GM20431 (cell line): ENCODE data around the gene EXOC6.

Experiments used
- in situ Hi-C: fragments of 300-500 bp; cut with MseI, MboI; formaldehyde crosslinking; loops from one replicate; pipeline ENCODE4 v1.15.0; 2020; ENCODE audit warnings: low sequenced_read_pairs; ENCODE audit not compliant: unreplicated experiment

Gene EXOC6

GRCh38 chr10:92830478-92831389 lies 17.6 kb upstream of the EXOC6 start:
- in situ Hi-C loops: no loop called here

- in situ Hi-C loops: no loop called here
Observed at GRCh38 chr10:92832121-92832520, 16.2 kb upstream of the EXOC6 start.

GRCh38 chr10:92832998-92833650 lies 15.2 kb upstream of the EXOC6 start:
- in situ Hi-C loops: no loop called here

DNA sequence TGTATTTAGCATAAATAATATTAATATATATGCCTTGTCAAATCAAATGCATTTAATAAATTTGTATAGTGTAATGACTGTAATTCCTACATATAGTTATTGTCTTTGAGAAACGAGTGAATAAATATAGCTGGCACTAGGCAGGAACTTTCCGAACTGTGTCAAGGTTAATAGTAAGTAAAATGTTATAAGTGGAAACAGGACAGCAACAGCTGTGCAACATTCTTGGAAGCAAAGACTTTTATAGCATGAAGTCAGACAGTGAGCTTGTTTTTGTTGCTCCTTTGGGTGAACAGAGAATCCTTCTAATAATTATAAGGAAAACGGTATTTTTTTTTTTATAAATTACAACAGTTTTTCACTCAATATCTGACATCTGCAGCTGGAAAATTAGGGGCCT lies 14.0 kb upstream of the EXOC6 start:
- in situ Hi-C loops: no loop called here

- in situ Hi-C loops: no loop called here
Observed at GRCh38 chr10:92834986-92835385, 13.3 kb upstream of the EXOC6 start.

GRCh38 chr10:92837456-92837855 lies 10.9 kb upstream of the EXOC6 start:
- in situ Hi-C loops: no loop called here

GRCh38 chr10:92839191-92840085 lies 8.9 kb upstream of the EXOC6 start:
- in situ Hi-C loops: no loop called here

GRCh38 chr10:92844746-92845145 lies 3.6 kb upstream of the EXOC6 start:
- in situ Hi-C loops: no loop called here

GRCh38 chr10:92845921-92846320 lies 2.4 kb upstream of the EXOC6 start:
- in situ Hi-C loops: no loop called here

- in situ Hi-C loops: no loop called here
Observed at GRCh38 chr10:92846344-92846743, 2.0 kb upstream of the EXOC6 start.

- in situ Hi-C loops: no loop called here
Observed at GRCh38 chr10:92846854-92847201, 1.5 kb upstream of the EXOC6 start.

GRCh38 chr10:92847202-92847864 lies 987 bp upstream of the EXOC6 start:
- in situ Hi-C loops: no loop called here

GRCh38 chr10:92848037-92848440 lies 281 bp upstream of the EXOC6 start:
- in situ Hi-C loops: no loop called here

DNA sequence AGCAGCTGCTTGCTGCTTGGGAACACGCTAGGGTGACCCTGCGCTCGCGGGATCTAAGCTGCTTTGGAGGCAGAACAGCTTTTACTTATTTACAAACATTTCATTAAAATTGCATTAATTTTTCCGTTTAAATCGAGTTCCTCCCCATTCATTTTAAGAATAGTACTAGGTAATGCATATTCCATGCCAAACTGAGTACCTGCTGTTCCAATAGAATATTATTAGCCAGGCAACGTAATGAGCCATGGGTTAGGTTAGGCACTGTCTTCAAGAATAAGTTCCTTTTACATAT lies 860 bp downstream of the EXOC6 start:
- in situ Hi-C loops: no loop called here

DNA sequence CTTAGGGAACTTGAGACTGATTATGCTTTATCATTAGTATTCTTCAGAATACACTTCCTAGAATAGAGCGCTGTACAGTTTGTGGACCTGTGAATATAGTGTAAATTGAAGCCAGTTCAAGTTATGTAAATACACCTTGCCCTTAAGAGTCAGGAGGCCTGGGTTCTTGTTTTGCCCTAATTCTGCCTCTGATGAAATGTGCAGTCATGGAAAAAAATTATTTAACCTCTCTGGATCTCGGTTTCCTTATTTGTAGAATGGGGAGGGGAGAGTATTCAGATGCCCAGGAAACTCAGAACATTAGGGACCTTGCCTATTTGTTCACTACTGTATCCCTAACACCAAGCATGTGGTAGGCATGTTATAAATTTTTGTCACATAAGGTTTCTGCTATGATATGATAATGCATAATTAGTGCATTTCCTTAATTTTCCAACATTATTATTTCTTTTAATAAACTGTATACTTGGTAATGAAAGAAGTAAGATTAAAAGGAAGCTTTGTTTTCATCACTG lies 1.3 kb downstream of the EXOC6 start:
- in situ Hi-C loops: no loop called here

GRCh38 chr10:92850185-92850584 lies 1.9 kb downstream of the EXOC6 start:
- in situ Hi-C loops: no loop called here

GRCh38 chr10:92851003-92851402 lies 2.7 kb downstream of the EXOC6 start:
- in situ Hi-C loops: no loop called here

GRCh38 chr10:92855560-92855959 lies 7.2 kb downstream of the EXOC6 start:
- in situ Hi-C loops: no loop called here

DNA sequence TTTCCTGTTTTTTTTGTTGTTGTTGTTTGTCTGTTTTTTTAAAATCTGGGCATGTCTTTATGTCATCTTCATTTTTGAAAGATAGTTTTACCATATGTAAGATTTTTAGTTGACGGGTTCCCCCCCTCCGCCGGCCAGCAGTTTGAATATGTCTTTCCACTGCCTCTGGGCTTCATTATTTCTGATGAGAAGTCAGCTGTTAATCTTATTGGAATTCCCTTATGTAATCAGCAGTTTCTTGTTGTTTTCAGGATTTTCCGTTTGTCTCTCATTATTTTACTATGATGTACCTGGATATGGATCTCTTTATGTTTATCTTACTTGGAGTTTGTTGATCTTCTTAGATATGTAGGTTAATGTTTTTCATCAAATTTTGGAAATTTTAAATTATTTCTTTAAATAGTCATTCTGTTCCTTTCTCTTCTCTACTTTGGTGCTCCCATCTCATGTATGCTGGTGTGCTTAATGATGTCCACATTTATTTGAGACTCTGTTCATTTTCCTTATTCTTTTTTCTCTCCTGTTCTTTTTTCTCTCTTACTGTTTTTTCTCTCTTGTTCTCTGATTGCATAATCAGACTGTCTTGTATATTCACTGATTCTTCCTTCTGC lies 9.7 kb downstream of the EXOC6 start:
- in situ Hi-C loops: no loop called here

- in situ Hi-C loops: no loop called here
Observed at GRCh38 chr10:92867235-92867634, 18.9 kb downstream of the EXOC6 start.
